ENCODE data around the gene SPECC1.
"Not testable (repeated sequence)": the region's sequence is repeated elsewhere in the genome, so short reads cannot be mapped to it uniquely, and the experiment has no call there.

Gene SPECC1

DNA sequence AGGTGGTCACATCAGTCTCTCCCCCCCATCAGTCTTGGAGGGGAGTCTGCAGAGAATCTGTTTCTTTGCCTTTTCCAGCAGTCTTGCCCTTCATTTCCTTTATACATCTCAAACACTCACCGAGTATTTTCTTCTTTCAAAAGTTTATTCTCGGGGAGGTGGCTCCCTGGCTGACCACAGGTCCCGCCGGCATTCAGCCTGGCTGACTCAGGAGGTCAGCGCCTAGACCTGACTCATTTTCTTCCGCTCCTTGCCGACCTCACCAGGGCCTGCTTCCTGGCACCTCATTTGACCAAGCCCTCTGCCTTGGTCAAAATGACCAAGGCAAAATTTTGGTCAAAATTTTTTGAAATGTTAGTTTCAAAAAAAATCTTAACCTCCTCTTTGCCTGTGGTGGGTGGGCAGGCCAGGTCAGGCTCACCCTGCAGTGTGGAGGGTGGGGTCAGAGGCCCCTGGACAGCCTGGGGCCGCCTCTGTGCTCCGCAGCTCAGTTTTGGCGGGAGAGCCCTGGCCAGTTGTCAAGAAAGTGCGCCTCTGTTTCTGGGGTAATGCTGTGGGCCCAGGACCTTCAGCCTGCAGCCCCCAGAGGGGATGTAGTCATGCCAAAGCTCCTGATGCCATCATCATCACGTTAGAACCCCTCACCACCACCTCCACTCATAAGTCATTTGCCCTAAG is 165.6 kb downstream of the SPECC1 start:
- DNase-seq (ENCODE audit: low read depth in 2 of 2), result no peak

DNA sequence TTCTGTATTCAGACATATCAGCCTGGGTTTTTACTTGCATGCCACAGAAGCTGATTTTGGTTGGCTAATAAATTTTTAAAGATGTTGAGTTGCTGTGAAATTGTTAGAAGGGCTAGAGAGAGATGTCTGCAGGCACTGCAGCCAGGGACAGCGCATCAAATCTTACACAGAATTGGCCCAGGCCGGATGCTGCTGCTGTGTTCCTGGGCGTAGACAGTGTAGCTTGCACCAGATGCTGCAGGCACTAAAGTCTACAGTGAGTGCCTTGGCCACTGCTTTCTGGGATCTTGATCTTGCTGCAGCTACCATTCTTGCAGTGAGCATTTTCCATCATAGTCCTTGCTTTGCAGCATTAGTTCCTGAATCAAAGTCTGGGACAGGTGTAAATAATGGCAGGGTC is 169.9 kb downstream of the SPECC1 start:
- DNase-seq (ENCODE audit: low read depth in 2 of 2), result no peak

DNA sequence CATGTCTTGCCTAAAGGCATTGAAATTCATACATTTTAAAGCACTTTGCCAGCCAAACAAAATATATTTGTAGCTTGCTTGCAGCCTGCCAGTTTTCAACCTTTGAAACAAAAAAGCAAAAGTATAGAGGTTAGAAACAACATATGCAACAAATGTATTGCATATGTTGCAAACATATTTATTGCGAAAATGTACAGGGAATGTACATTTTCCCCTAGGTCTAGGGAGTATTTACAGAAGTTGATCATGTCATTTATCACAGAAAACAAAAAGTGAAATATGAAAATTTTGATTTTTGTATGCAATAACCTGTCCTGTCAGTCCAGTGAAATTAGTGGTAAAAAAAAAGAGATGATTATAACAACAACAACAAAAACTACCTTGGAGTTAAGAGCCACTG is 171.5 kb downstream of the SPECC1 start:
- DNase-seq (ENCODE audit: low read depth in 2 of 2), result no peak

DNA sequence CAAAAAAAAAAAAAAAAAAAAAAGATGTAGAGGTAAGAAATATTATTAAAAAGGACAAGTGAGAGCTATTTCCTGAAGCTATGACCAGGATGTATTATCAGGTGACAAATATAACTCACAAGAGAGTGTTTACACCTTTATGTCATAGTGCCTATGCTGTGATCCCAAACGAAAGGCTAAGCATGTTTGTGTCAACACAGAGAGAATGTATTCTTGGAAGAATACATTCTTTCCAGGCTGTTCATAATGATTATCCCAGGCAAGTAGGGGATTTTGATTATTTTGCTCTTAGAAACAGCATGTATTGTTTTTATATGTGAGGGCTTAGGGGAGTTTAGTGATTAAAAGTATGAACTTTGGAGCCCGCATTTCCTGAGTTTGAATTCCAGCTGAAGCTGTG is 175.0 kb downstream of the SPECC1 start:
- DNase-seq (ENCODE audit: low read depth in 2 of 2), result no peak

DNA sequence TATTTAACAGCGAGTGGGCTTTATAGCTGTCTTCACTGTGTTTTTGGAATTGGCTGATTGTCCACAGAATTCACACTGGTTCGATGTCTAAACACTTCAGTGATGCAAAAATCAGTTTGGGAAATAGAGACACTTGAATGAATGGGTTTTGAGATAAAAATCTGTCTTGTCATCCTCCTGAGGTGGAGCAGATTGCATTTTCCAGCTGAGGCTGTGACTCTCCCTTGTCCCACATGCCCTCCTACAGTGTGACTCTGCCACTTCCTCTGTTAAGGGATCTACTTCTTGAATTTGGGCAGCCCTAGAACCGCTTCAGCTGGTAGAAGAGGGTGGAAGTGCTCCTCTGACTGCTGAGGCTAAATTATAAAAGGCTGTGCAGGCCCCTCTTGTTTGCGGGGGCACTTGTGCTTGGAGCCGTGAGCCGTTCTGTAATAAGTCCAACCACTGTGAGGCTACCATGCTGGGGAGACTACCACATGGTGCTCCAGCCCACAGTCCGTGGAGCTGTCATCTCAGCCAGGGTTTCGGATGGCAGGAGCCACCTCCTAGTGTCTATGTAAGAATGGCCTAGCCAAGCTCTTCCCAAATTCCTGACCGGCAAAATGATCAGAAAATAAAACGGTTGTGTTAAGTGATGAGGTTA is 175.9 kb downstream of the SPECC1 start:
- no peak for DNase-seq (ENCODE audit: low read depth in 2 of 2)

DNA sequence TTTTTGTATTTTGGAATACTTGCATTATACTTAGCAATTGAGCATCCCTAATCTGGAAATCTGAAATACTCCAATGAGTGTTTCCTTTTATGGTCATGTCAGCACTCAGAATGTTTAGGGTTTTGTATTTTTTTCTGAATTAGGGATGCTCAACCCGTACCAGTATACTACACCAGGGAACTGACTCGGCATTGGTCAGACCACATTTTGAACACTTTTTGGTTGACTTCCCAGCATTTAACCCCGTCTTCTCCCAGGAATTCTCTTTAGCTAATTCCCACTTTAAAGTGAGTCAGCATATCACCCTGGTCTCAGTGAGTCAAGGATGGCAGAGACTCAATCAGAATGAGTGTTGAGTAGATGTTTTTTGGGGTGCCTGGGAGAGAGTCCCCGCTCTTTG is 177.9 kb downstream of the SPECC1 start:
- DNase-seq (ENCODE audit: low read depth in 2 of 2), result no peak

DNA sequence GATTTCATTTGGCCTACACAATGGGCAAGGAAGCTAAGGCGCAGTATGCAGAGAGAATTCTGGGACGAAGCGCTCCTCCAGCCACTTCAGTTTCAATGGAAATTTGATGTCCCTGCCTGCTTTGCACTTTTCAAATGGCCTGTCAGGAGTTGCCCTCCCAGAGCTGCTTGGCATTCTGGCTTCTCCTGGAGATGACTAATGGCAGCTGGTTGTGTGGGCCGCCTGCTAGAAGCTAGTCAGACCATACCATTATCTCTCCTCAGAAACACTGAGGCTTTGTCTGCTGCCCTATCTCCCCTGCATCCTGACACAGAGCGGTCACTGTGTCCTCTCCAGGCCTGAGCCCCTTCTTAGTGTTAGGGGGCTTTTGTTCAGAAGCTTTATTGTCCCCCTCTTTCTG is 180.1 kb downstream of the SPECC1 start:
- no peak for DNase-seq (ENCODE audit: low read depth in 2 of 2)

DNA sequence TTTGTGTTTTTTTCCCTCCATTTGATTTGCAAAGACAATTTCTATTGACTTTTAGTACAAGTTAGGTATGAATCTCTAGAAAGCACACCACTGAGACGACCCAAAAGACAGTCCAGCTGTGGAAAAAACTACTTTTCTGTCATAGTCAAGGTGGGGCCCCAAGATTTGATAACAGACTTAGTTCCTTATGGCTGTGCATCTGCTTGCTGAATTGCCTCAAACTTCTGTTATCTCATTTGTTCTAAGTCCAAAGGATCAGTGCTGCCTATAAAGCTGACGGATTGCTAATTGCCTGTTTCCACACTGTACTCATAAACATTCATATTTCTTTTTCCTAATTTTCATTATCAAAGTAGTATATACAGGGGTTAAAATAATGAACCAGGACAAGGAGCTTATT is 180.8 kb downstream of the SPECC1 start:
- no peak for DNase-seq (ENCODE audit: low read depth in 2 of 2)

DNA sequence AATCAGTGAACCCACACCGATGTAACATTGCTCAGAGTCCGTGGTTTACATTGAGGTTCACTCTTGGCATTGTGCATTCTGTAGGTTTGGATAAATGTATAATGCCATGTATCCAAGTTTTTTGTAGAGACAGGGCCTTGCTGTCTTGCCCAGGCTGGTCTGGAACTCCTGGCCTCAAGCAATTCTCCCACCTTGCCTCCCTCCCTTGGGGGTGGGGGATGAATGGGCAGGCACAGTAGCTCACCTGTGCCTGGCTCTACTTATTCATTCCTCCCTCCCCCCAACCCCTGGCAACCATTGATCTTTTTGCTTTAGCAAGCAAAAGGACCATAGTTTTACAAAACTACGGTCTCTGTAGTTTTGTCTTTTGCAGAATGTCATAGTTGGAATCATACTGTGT is 181.4 kb downstream of the SPECC1 start:
- DNase-seq (ENCODE audit: low read depth in 2 of 2), result no peak

DNA sequence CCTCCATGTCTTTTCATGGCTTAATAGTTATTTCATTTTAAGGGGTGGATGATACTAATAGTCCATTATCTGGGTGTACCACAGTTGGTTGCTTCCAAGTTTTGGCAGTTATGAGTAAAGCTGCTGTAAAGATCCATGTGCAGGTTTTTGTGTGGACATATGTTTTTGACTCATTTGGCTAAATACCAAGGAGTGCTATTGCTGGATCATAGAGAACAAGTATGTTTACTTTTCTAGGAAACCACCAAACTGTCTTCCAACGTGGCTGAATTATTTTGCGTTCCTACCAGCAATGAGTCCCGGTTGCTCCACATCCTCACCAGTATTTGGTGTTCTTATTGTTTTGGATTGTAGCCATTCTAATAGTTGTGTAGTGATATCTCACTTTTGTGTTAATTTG is 181.9 kb downstream of the SPECC1 start:
- no peak for DNase-seq (ENCODE audit: low read depth in 2 of 2)

DNA sequence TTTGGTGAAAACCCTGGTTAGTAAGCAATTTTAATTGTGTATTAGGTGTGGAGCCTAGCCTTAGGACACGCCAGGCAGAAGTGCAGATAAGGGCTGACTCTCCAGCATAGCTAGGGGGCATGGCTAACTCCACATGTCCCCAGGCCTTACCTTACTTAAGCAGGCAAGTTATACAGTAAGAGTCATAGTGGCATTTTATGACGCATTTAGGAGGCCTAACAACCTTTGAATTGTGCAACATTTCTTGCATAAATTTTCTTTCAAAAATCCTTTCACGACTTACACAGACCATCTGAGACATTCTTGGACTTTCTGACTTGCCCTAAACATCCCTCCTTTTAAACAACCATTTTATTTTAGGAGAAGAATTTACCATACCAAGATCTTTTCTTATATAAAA is 187.1 kb downstream of the SPECC1 start:
- not testable (repeated sequence) for DNase-seq (ENCODE audit: low read depth in 2 of 2)

DNA sequence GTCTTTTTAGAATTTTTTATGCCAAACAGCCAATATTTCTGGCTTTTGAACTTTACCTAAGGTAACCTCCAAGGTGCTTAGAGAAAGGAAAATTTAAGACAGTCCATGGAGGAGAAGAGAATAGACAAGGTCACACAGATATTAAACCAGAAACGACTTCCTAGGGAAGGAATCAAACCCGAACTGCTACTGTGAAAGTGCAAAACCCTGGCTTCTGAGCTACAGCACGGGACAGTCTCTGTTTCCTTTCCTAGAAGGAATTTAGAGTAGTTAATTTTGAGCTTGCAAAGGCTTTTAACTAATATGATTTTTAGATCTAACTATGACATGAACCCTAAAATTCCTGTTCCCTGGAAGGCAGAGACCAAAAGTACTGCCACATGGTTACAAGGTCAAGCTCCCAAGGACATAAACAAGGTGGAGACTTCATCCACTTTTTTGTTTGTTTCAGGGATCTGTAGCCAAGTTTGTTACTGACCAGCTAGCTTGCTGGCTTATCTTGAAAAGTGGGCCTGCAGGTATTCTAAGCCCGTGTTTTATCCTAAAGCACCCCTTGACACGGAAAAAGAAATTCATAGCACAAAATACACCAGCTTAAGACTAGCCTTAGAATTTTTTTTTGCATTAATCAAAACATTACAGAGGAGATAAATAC is 188.2 kb downstream of the SPECC1 start:
- no peak for DNase-seq (ENCODE audit: low read depth in 2 of 2)

DNA sequence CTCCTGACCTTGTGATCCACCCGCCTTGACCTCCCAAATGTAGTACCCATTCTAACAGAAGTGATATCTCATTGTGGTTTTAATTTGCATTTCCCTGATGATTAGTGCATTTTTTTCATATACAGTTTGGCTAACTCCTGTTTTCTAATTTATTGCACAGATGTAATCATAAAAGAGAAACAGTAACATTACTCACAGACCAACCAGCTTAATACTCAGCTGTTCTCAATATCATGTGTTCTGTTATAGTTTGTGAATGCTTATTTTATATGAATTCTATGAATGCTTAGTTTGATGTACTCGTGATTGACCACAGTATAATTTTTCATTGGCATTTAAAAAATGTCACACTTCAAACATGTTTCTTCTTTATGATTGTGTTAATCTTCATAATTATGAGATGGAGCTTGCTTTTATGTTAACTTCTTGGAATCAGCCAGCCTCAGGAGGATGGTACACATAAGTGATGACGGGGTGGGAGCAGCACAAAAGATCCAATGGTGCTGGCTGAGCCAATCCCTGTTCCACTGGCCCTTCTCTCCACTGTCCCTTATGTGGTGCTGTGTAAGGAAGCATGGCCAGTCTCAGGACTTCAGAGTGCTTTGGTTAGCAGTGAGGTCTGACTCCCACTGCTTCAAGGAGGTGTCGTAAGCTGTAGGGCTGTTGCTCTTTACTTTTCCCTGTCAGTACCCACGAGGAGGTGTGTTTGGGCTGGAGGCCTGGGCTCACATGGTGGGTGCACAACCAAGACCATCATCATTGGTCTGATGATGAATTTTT is 191.0 kb downstream of the SPECC1 start:
- no peak for DNase-seq (ENCODE audit: low read depth in 2 of 2)

DNA sequence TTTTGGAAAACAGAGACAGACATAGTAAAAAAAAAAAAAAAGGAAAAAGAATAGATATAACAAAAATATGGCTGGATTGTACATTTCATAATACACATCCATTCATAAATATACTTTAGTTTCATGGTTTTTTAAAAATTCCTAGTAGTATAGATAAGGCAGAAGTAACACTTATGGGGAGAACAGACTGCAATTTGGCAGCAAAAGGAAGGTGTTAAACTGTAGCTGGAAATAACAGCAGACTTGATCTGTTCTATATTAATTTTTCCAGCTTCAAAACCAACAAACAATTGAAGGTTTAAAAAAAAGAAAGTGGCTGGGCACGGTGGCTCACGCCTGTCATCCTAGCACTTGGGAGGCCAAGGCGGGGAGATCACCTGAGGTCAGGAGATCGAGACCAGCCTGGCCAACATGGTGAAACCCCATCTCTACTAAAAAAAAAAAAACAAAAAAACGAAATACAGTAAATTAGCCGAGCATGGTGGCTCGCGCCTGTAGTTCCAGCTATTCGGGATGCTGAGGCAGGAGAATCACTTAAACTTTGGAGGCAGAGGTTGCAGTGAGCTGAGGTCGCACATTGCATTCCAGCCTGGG is 191.8 kb downstream of the SPECC1 start:
- DNase-seq (ENCODE audit: low read depth in 2 of 2), result no peak

DNA sequence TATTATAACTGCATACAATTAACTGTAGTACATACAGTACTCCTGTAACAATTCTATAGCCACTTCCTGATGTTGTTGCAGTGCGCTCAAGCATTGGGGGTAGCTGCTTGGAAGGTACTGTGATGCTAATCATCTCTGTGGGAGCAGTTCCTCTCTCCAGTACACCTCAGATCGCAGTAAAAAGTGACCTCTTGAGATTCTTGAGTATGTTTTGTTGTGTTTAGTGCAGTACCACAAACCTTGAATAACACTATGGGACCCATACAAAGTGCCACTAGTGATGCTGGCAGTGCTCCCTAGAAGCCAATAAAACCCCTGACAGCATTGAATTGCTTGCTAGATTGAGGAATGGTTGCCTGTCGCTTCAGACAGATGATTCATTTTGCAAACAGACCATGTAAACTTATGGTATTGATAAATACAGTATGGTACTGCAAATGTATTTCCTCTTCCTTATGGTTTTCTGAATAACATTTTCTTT is 193.0 kb downstream of the SPECC1 start:
- DNase-seq (ENCODE audit: low read depth in 2 of 2), result no peak

DNA sequence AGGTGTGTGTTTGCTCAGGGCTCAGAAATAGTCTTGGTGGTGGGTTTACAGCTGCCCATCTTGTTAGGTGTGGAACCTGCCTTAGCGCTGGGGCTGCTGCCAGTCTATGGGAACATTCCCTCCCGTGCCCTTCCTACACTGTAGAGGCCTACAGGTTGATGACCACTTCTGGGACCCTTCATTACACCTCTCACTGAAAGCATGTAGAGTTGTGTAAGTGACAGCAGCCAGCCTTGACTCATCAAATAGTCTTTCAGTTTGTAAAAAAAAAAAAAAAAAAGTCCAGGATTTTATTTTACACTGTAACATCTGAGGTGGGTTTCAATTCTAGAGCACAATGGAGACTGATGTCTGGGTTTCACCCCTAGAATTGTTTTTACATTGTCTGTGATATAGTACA is 193.9 kb downstream of the SPECC1 start:
- DNase-seq (ENCODE audit: low read depth in 2 of 2), result no peak

DNA sequence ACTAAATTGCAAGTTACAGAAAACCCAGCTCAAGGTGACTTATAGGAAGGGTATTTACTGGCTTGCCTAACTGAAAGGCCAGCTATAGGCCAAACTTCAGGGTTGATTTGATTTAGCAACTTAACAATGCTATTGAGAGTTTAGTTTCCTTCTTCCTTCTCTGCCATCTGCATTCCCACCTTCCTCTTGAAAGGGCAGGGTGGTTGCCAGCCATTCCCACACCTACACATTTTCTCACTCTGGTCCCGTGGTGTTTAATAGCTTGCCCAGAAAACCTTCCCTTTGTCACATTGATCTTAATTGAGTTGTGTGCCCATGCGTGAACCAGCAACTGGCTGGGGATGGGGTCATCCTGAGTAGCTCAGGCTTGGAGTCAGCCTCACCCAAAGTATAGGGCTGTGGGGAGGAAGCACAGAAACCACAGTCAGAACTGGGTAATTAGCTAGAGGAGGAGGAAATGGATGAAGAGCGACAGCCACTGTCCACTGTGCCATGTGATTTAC is 194.7 kb downstream of the SPECC1 start:
- no peak for DNase-seq (ENCODE audit: low read depth in 2 of 2)

DNA sequence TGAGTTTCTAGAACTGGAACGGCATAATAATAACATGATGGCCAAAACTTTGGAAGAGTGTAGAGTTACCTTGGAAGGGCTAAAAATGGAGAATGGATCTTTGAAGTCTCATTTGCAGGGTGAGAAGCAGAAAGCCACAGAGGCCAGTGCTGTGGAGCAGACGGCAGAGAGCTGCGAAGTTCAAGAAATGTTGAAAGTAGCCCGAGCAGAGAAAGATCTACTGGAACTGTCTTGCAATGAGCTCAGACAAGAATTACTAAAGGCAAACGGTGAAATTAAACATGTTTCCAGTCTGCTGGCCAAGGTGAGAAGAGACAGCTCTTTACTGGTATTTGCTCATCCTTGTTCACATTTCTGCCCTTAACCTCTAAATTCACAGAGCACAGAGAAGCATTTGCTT is 196.4 kb downstream of the SPECC1 start:
- no peak for DNase-seq (ENCODE audit: low read depth in 2 of 2)

DNA sequence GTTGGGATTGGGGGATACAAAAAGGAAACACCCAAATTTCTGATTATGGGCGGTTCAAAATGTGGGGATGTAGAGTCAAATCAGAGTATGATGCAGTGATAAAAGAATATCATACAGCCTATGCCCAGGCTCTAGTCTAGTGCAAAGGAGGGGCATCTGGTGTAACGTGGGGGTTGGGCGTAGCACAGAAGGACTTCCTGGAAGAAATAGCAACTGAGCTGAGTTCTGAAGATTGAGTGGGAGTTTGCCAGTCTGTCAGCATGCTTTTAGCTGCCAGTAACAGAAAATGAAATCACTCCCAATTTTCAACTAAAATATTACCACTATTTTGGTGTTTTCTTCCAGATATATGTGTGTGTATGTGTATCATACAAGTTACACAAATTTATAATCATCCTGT is 196.9 kb downstream of the SPECC1 start:
- no peak for DNase-seq (ENCODE audit: low read depth in 2 of 2)

DNA sequence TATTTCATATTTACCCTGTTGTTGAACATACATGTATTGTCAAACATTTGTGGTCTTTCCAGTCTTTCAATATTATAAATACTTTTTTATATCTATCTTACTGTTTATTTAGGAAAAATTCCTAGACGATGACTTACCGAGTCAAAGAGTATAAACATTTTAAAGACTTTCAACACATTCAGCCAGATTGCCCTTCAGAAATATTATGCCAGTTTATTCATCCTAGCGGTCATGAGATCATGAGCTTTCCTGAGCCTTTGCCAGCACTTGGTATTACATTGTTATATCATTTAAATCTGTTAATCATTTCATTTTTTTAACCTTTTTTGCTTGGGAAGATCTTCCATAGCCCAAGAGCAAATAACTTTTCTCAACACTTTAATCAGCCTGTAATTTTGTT is 197.4 kb downstream of the SPECC1 start:
- no peak for DNase-seq (ENCODE audit: low read depth in 2 of 2)

DNA sequence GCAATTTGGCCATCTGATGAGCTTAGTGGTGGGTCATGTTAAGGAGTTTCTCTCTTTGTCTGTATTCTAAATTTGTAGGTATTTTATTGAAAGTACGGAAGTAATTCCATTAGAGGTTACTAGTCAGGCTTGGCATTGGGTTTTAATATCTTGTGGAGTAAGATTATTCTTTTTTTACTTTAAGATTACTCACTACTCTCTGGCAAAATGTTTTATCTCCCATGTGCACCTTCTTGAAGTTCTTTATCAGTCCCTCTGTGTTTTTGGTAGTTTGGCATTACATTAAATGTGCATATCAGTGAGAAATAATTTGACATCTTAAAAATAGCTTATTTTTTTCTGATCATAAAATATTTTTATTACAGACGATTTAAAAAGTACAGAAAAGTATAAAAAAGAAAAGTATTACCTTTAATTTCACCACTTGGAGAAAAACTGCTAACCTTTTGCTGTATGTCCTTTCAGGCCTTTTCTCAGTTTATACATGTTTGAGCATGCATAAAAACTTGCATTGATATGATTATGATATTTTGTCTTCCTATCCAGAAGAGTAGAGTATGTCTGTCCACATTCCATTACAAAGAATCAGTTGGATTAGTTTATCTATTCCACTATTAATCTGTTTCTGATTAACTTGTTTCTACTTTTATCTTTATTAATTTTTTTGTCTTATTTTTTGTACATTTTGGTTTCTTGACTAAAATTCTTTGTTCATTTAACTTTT is 198.3 kb downstream of the SPECC1 start:
- no peak for DNase-seq (ENCODE audit: low read depth in 2 of 2)

All from activated CD8-positive, alpha-beta memory T cell treated with anti-CD3 and anti-CD28 coated beads for 4 hours (primary cell).